Vagina (tissue), 2 donors: Measurements from ENCODE around the gene KCND2.

Source experiments
- CTCF ChIP-seq, 3 experiments: fragments of 450-650 bp in 2 of 3; fragments of 200-600 bp in 1 of 3; sonication (generic) in 1 of 3; IDR thresholded peaks; one replicate each; pipeline ENCODE4 v1.5.1; 2017 to 2019; ENCODE audit warnings: antibody characterized with exemption in 3 of 3, mild to moderate bottlenecking in 2 of 3, moderate library complexity in 2 of 3
- POLR2A ChIP-seq, 2 donors: fragments of 450-650 bp; IDR thresholded peaks; one replicate each; pipeline ENCODE4 v1.6.1; 2017; ENCODE audit warnings: antibody characterized with exemption in 2 of 2, mild to moderate bottlenecking in 2 of 2, moderate library complexity in 2 of 2
- POLR2AphosphoS5 ChIP-seq, 2 donors: sonication (generic); formaldehyde crosslinking; IDR thresholded peaks; one replicate each; pipeline ENCODE4 v1.9.0; 2017; ENCODE audit warnings: antibody characterized with exemption in 2 of 2, mild to moderate bottlenecking in 2 of 2, low read depth in 1 of 2; ENCODE audit not compliant: insufficient read depth in 1 of 2

GRCh38 chr7:120413164-120413563, 140.2 kb downstream of the KCND2 start:
- no peak for TF ChIP-seq POLR2A (IDR thresholded peaks at IDR 0.05)
- TF ChIP-seq CTCF (IDR thresholded peaks at IDR 0.05): no peak
- TF ChIP-seq POLR2AphosphoS5 (IDR thresholded peaks at IDR 0.05; ENCODE audit: insufficient read depth in 1 of 2, low read depth in 1 of 2): no peak
